Panc1 (cell line): ENCODE results near the gene EPB41L4B.

Experiments used
- POLR2AphosphoS5 ChIP-seq: IDR thresholded peaks from 2 replicates; pipeline ENCODE4 v1.6.1; 2012; ENCODE audit warnings: mild to moderate bottlenecking, low read depth, low read length, moderate library complexity
- REST ChIP-seq, 2 experiments: IDR thresholded peaks; 2 replicates each; pipeline ENCODE4 v1.6.1; 2011 to 2012; ENCODE audit warnings: low read depth in 2 of 2, control low read depth in 1 of 2, low read length in 1 of 2, mild to moderate bottlenecking in 1 of 2, moderate library complexity in 1 of 2; ENCODE audit not compliant: insufficient read depth in 1 of 2

GRCh38 chr9:109286981-109287380, 33.9 kb downstream of the EPB41L4B start:
- TF ChIP-seq REST (IDR thresholded peaks at IDR 0.05; ENCODE audit: insufficient read depth in 1 of 2, low read depth in 2 of 2, low read length in 1 of 2) (no peak), POLR2AphosphoS5 (no peak)
